IMR-90 (cell line): ENCODE measurements around the gene CTNND2. TPM values are rescaled to one million over a fixed set of nuclear protein-coding genes. Genes with fewer than 3 reads are reported as not detected.

ENCODE experiments used
- ATAC-seq: fragments of 200-7000 bp; cut with Tn5 transposase; 2 replicates; pipeline ENCODE4 v1.9.1; 2020; ENCODE audit warnings: low read depth, mild to moderate bottlenecking, moderate library complexity
- BruUV-seq: library from RNA; stranded (reverse); fragments of 400-500 nt; replicated peaks from 2 replicates; lab custom pipeline; 2021; lab: Mats Ljungman, UMichigan
- CTCF ChIA-PET: fragments of 300-600 bp; formaldehyde crosslinking; extraction: SDS; loops from one replicate; lab custom pipeline; 2021; ENCODE audit warnings: antibody characterized with exemption; lab: Yijun Ruan, JAX
- POLR2A ChIA-PET: fragments of 300-600 bp; sonication (Branson Sonifier 250); formaldehyde crosslinking; loops from one replicate; lab custom pipeline; 2022; ENCODE audit warnings: antibody characterized with exemption; ENCODE audit not compliant: unreplicated experiment; lab: Charles Lee
- DNase-seq: peaks from one replicate; pipeline ENCODE4 v3.0.0; 2013
- H2AFZ ChIP-seq: replicated peaks from 2 replicates; pipeline ENCODE3; 2013; ENCODE audit warnings: low read length, mild to moderate bottlenecking; ENCODE audit not compliant: poor library complexity
- H2AK5ac ChIP-seq: 2 replicates; pipeline ENCODE4 v1.6.1; 2013; ENCODE audit warnings: low read depth, low read length, inconsistent platforms
- H2AK9ac ChIP-seq: replicated peaks from 2 replicates; pipeline ENCODE3; 2013; ENCODE audit warnings: mild to moderate bottlenecking, low read depth, low read length, moderate library complexity; ENCODE audit not compliant: poor library complexity
- H2BK120ac ChIP-seq: 2 replicates; pipeline ENCODE4 v1.6.1; 2013; ENCODE audit warnings: low read depth, low read length, inconsistent platforms
- H2BK15ac ChIP-seq: 3 replicates; pipeline ENCODE4 v1.6.1; 2013; ENCODE audit warnings: low read depth, low read length, inconsistent platforms
- H2BK20ac ChIP-seq: 2 replicates; pipeline ENCODE4 v1.6.1; 2013; ENCODE audit warnings: low read depth, mild to moderate bottlenecking, inconsistent platforms, low read length, moderate library complexity
- H2BK5ac ChIP-seq: 2 replicates; pipeline ENCODE4 v1.6.1; 2013; ENCODE audit warnings: mild to moderate bottlenecking, low read depth, low read length, inconsistent platforms; ENCODE audit not compliant: poor library complexity, severe bottlenecking
- H3K14ac ChIP-seq: replicated peaks from 2 replicates; pipeline ENCODE4 v1.6.1; 2013; ENCODE audit warnings: low read depth, low read length, inconsistent platforms
- H3K18ac ChIP-seq: 2 replicates; pipeline ENCODE4 v1.6.1; 2013; ENCODE audit warnings: low read depth, low read length, control low read depth
- H3K23ac ChIP-seq: 2 replicates; pipeline ENCODE4 v1.6.1; 2013; ENCODE audit warnings: low read depth, low read length, inconsistent platforms
- H3K27ac ChIP-seq: 2 replicates; pipeline ENCODE4 v1.5.1; 2013; ENCODE audit warnings: mild to moderate bottlenecking, control low read depth, low read length; ENCODE audit not compliant: insufficient read depth
- H3K27me3 ChIP-seq: 2 replicates; pipeline ENCODE4 v1.6.1; 2013; ENCODE audit warnings: low read length; ENCODE audit not compliant: control insufficient read depth, insufficient read depth
- H3K36me3 ChIP-seq: 2 replicates; pipeline ENCODE4 v1.6.1; 2013; ENCODE audit warnings: low read length, mixed read lengths; ENCODE audit not compliant: control insufficient read depth, insufficient read depth
- H3K4ac ChIP-seq: 2 replicates; pipeline ENCODE4 v1.6.1; 2013; ENCODE audit warnings: low read depth, low read length, inconsistent platforms
- H3K4me1 ChIP-seq: 2 replicates; pipeline ENCODE4 v1.6.1; 2013; ENCODE audit warnings: low read length, mixed read lengths; ENCODE audit not compliant: control insufficient read depth, insufficient read depth
- H3K4me2 ChIP-seq: 2 replicates; pipeline ENCODE4 v1.6.1; 2013; ENCODE audit warnings: low read depth, mild to moderate bottlenecking, control low read depth, low read length, moderate library complexity
- H3K4me3 ChIP-seq: 2 replicates; pipeline ENCODE4 v1.5.1; 2013; ENCODE audit warnings: low read depth, mild to moderate bottlenecking, control low read depth, low read length, moderate library complexity; ENCODE audit not compliant: insufficient read depth
- H3K56ac ChIP-seq: 2 replicates; pipeline ENCODE4 v1.6.1; 2013; ENCODE audit warnings: low read length, inconsistent platforms; ENCODE audit not compliant: insufficient read depth; ENCODE audit errors: extremely low read depth
- H3K79me1 ChIP-seq, 2 experiments: 2 replicates each; pipeline ENCODE4 v1.6.1; 2013; ENCODE audit warnings: low read length in 2 of 2, inconsistent platforms in 1 of 2, low read depth in 1 of 2
- H3K9ac ChIP-seq: 2 replicates; pipeline ENCODE4 v1.6.1; 2013; ENCODE audit warnings: low read depth, low read length, control low read depth
- H3K9me1 ChIP-seq: 2 replicates; pipeline ENCODE4 v1.6.1; 2013; ENCODE audit warnings: low read length, inconsistent platforms; ENCODE audit not compliant: insufficient read depth
- H3K9me3 ChIP-seq: 2 replicates; pipeline ENCODE4 v1.6.1; 2013; ENCODE audit warnings: low read length; ENCODE audit not compliant: control insufficient read depth, insufficient read depth
- H4K20me1 ChIP-seq: 2 replicates; pipeline ENCODE4 v1.6.1; 2013; ENCODE audit warnings: low read length, inconsistent platforms; ENCODE audit not compliant: insufficient read depth
- H4K5ac ChIP-seq: 2 replicates; pipeline ENCODE4 v1.6.1; 2013; ENCODE audit warnings: mild to moderate bottlenecking, low read depth, low read length, control low read depth
- H4K8ac ChIP-seq, 2 experiments: 2 replicates each; pipeline ENCODE4 v1.6.1; 2013; ENCODE audit warnings: low read depth in 2 of 2, low read length in 2 of 2, control low read depth in 1 of 2, inconsistent platforms in 1 of 2
- H4K91ac ChIP-seq: 2 replicates; pipeline ENCODE4 v1.6.1; 2013; ENCODE audit warnings: low read depth, low read length, inconsistent platforms; ENCODE audit not compliant: insufficient read depth
- CEBPB ChIP-seq: IDR thresholded peaks from 2 replicates; pipeline ENCODE4 v1.6.1; 2012; ENCODE audit warnings: low read depth, low read length, improper control_type of control experiment
- CHD1 ChIP-seq: IDR thresholded peaks from 2 replicates; pipeline ENCODE4 v1.6.1; 2012; ENCODE audit warnings: low read depth, low read length, improper control_type of control experiment
- CTCF ChIP-seq: conservative IDR thresholded peaks from 2 replicates; pipeline ENCODE4 v1.5.1; 2012; ENCODE audit warnings: mild to moderate bottlenecking, low read depth, low read length, improper control_type of control experiment
- FOS ChIP-seq: fragments of 150-350 bp; IDR thresholded peaks from 2 replicates; pipeline ENCODE4 v1.6.1; 2016; ENCODE audit warnings: low read depth, low read length
- MAFK ChIP-seq: IDR thresholded peaks from 2 replicates; pipeline ENCODE4 v1.6.1; 2012; ENCODE audit warnings: low read depth, low read length, improper control_type of control experiment
- MAZ ChIP-seq: IDR thresholded peaks from 2 replicates; pipeline ENCODE4 v1.6.1; 2012; ENCODE audit warnings: low read depth, mild to moderate bottlenecking, low read length, improper control_type of control experiment, moderate library complexity, borderline replicate concordance
- MXI1 ChIP-seq: IDR thresholded peaks from 2 replicates; pipeline ENCODE4 v1.6.1; 2012; ENCODE audit warnings: low read depth, mild to moderate bottlenecking, low read length, moderate library complexity, borderline replicate concordance
- NFE2L2 ChIP-seq: fragments of 150-350 bp; IDR thresholded peaks from 2 replicates; pipeline ENCODE4 v1.6.1; 2016; ENCODE audit warnings: low read depth, mild to moderate bottlenecking, low read length
- POLR2A ChIP-seq: IDR thresholded peaks from 2 replicates; pipeline ENCODE4 v1.6.1; 2012; ENCODE audit warnings: mild to moderate bottlenecking, low read depth, low read length
- RAD21 ChIP-seq: IDR thresholded peaks from 2 replicates; pipeline ENCODE4 v1.6.1; 2012; ENCODE audit warnings: low read length, improper control_type of control experiment
- RCOR1 ChIP-seq: IDR thresholded peaks from 2 replicates; pipeline ENCODE4 v1.6.1; 2012; ENCODE audit warnings: mild to moderate bottlenecking, low read length, improper control_type of control experiment; ENCODE audit not compliant: insufficient replicate concordance
- RFX5 ChIP-seq: IDR thresholded peaks from 2 replicates; pipeline ENCODE4 v1.8.0; 2012; ENCODE audit warnings: low read depth, mild to moderate bottlenecking, low read length, moderate library complexity
- SMC3 ChIP-seq: fragments of 150-350 bp; IDR thresholded peaks from 2 replicates; pipeline ENCODE4 v1.6.1; 2016; ENCODE audit warnings: low read depth, mild to moderate bottlenecking, antibody characterized with exemption, low read length, moderate library complexity
- USF2 ChIP-seq: fragments of 150-350 bp; IDR thresholded peaks from 2 replicates; pipeline ENCODE4 v1.6.1; 2017; ENCODE audit warnings: mild to moderate bottlenecking, antibody characterized with exemption, low read length, low read depth
- WGBS, 2 experiments: methylation state at CpG; one replicate each; pipeline versions ENCODE4 v1.1.5 to v1.1.7; 2013; ENCODE audit warnings: missing lambda C conversion rate in 2 of 2; ENCODE audit not compliant: insufficient read length in 1 of 2; ENCODE audit errors: extremely low coverage in 2 of 2; 5-methylcytosine and 5-hydroxymethylcytosine counted together
- dilution Hi-C: fragments of 300-500 bp; cut with HindIII; formaldehyde crosslinking; loops from one replicate; pipeline ENCODE4 v1.14.3; 2018; ENCODE audit warnings: low sequenced_read_pairs; ENCODE audit not compliant: unreplicated experiment
- in situ Hi-C: fragments of 300-500 bp; cut with MboI; formaldehyde crosslinking; loops from 3 replicates; pipeline ENCODE4 v1.14.3; 2019; ENCODE audit warnings: low sequenced_read_pairs, inconsistent platforms, mixed read lengths
- intact Hi-C: fragments of 100-400 bp; cut with micrococcal nuclease; formaldehyde crosslinking; loops from 2 replicates; pipeline ENCODE4 v1.10.0; 2022
- polyA plus RNA-seq, 3 experiments: library from polyadenylated mRNA; depleted of rRNA; stranded (reverse); fragments of >200 nt; gene quantifications; 2 replicates each; pipeline ENCODE4 v1.2.3, GENCODE V29; 2012; ENCODE audit warnings: low replicate concordance in 1 of 3
- total RNA-seq: library from RNA; depleted of rRNA; stranded (reverse); fragments of >200 nt; gene quantifications from 2 replicates; pipeline ENCODE4 v1.2.3, GENCODE V29; 2012

Gene CTNND2
- total and polyA plus RNA-seq, 2 of the 4 experiments (the other 2 are of a cell fraction) = not detected

GRCh38 chr5:11679676-11680075 is 224.6 kb downstream of the CTNND2 start:
- Histone ChIP-seq H3K27me3 (no peaks in the 10 kb centered on the region), H3K9me1 (no peaks in the 10 kb centered on the region), H4K8ac (no peak overlapping the region), H3K27ac (no peak overlapping the region), H3K4me3 (no peak overlapping the region), H2AFZ (no peak overlapping the region), H3K56ac (no peak overlapping the region), H4K20me1 (no peaks in the 10 kb centered on the region), H4K5ac (no peak overlapping the region), H4K91ac (no peak overlapping the region), H3K14ac (no peak overlapping the region), H2BK15ac (no peak overlapping the region), H2BK20ac (no peak overlapping the region), H2AK9ac (no peak overlapping the region), H3K9ac (no peak overlapping the region), H3K4me2 (no peak overlapping the region), H3K18ac (no peak overlapping the region), H3K4me1 (no peaks in the 10 kb centered on the region), H3K4ac (no peak overlapping the region), H3K36me3 (no peaks in the 10 kb centered on the region), H3K9me3 (peaks cover 10% of the 10 kb centered on the region), H3K79me1 (no peaks in the 10 kb centered on the region), H2BK120ac (no peak overlapping the region), H2AK5ac (no peak overlapping the region), H3K23ac (no peak overlapping the region), H2BK5ac (no peak overlapping the region)
- no TSS peak for BruUV-seq
- ChIA-PET POLR2A (no interaction called here), CTCF (no interaction called here)
- ATAC-seq = no peak
- in situ Hi-C loops = no loop called here
- intact Hi-C loops = no loop called here
- DNase-seq = no peak
- WGBS, 2 experiments = 50% methylated on average over 2 of the region's 5 CpGs; no CpG with 5 or more reads in 1 of the 2 experiments
- dilution Hi-C loops = no loop called here
- TF ChIP-seq POLR2A (no peak), RCOR1 (no peak), MXI1 (no peak), NFE2L2 (no peak), CTCF (no peak), RFX5 (no peak), USF2 (no peak), CEBPB (no peak), SMC3 (no peak), CHD1 (no peak), MAZ (no peak), FOS (no peak), RAD21 (no peak), MAFK (no peak)
